ENCODE measurements around the gene LIPC.
A peak's percentile ranks its signal among the peaks of the same experiment; 100 is the strongest.

LIPC gene

GRCh38 chr15:58501006-58501405 is 69.2 kb downstream of the LIPC start:
- DNase-seq, result no peak

- DNase-seq, result no peak
Measured at GRCh38 chr15:58501636-58502188, 69.9 kb downstream of the LIPC start.

- DNase-seq, result no peak
Measured at GRCh38 chr15:58503139-58504027, 71.6 kb downstream of the LIPC start.

- DNase-seq, result no peak
Measured at GRCh38 chr15:58504674-58505234, 73.0 kb downstream of the LIPC start.

- DNase-seq, result no peak
Measured at GRCh38 chr15:58505581-58505980, 73.8 kb downstream of the LIPC start.

GRCh38 chr15:58506064-58506490 is 74.3 kb downstream of the LIPC start:
- DNase-seq, result no peak

GRCh38 chr15:58506783-58507668 is 75.2 kb downstream of the LIPC start:
- no peak for DNase-seq

- DNase-seq, result no peak
Measured at GRCh38 chr15:58509556-58509955, 77.8 kb downstream of the LIPC start.

- DNase-seq, result no peak
Measured at GRCh38 chr15:58510715-58511598, 79.2 kb downstream of the LIPC start.

GRCh38 chr15:58511599-58511987 is 79.8 kb downstream of the LIPC start:
- DNase-seq, result no peak

GRCh38 chr15:58512522-58512921 is 80.7 kb downstream of the LIPC start:
- no peak for DNase-seq

GRCh38 chr15:58513008-58513407 is 81.2 kb downstream of the LIPC start:
- DNase-seq, result no peak

- no peak for DNase-seq
Measured at GRCh38 chr15:58513726-58514336, 82.0 kb downstream of the LIPC start.

GRCh38 chr15:58515807-58516206 is 84.0 kb downstream of the LIPC start:
- DNase-seq, result peak; percentile 30

- peak; percentile 15 for DNase-seq
Measured at GRCh38 chr15:58517252-58517681, 85.5 kb downstream of the LIPC start.

GRCh38 chr15:58517682-58518525 is 86.1 kb downstream of the LIPC start:
- DNase-seq, result peak; percentile 63

GRCh38 chr15:58518626-58519025 is 86.8 kb downstream of the LIPC start:
- no peak for DNase-seq

- no peak for DNase-seq
Measured at GRCh38 chr15:58519516-58519915, 87.7 kb downstream of the LIPC start.

- DNase-seq, result peak; percentile 35
Measured at GRCh38 chr15:58520464-58520863, 88.7 kb downstream of the LIPC start.

- DNase-seq, result no peak
Measured at GRCh38 chr15:58520936-58521292, 89.1 kb downstream of the LIPC start.
